ENCODE measurements around the gene GSDME.

Gene GSDME

DNA sequence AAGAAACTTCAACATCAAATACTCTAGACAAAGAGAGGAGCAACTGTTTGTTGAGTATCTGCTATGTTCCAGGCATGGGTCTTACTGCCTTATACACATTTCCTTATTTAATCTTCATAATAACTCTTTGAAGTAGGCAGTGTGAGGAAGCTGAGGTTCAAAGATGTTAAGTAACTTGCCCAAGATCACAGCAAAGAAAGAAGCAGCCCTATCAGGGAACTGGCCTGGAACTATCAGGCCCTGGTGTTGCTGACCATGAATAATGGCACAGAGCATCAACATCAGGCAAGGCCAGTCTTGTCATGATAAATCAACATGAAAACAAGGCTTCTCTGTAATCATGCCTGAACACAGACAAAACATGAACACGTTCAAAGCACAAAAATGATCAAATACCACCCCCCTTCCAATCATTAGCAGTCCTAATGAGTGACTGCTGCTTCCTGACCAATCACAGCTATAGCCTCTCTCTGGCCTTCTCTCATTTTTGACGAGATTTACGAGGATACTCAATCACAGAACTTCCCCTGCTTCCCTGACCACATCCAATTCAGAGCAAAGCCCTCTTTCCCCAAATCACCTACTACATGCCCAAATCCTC, 2.3 kb downstream of the GSDME start:
- TF ChIP-seq, protein P1, sequence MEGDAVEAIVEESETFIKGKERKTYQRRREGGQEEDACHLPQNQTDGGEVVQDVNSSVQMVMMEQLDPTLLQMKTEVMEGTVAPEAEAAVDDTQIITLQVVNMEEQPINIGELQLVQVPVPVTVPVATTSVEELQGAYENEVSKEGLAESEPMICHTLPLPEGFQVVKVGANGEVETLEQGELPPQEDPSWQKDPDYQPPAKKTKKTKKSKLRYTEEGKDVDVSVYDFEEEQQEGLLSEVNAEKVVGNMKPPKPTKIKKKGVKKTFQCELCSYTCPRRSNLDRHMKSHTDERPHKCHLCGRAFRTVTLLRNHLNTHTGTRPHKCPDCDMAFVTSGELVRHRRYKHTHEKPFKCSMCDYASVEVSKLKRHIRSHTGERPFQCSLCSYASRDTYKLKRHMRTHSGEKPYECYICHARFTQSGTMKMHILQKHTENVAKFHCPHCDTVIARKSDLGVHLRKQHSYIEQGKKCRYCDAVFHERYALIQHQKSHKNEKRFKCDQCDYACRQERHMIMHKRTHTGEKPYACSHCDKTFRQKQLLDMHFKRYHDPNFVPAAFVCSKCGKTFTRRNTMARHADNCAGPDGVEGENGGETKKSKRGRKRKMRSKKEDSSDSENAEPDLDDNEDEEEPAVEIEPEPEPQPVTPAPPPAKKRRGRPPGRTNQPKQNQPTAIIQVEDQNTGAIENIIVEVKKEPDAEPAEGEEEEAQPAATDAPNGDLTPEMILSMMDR (IDR thresholded peaks at IDR 0.05; ENCODE audit: control insufficient read depth, extremely low read depth, insufficient read depth) = no peak
- DNase-seq (ENCODE audit: low read depth) = no peak
- H3K4me3 ChIP-seq (ENCODE audit: low read depth, low read length) = no peak overlapping the region

DNA sequence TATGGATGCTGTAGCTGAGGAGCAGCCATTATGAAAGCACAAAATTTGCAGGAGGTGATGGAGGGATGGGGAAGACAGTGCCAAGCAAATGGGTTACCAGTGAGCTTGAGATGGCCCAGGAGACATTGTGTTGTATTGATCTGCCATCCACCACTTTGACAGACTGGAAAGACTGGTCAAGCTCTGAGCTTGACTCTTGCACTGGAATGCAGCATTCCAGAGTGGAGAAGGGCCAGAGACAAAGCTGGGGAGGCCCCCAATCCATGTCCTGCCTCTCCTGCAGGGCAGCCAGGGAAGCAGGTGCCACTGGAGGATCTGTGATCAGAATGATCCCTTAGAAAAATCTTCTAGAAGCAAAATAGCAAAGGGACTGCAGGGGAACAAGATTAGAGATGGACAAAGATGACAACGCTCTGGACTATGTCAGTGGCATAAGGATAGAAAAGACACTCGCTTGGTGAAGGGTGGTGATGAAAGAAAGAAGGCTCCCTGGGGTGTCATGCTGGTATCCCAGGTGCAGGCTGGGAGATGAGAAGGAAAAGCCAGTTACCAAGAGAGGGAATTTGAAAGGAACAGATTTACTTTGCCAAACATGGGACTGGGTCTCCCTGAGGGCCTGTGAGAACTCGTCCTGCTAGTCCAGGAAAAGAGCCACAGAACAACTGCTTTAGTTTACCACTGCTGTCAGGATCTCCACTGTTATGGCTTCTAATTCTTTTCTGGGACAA, 5.0 kb downstream of the GSDME start:
- DNase-seq (ENCODE audit: low read depth) = no peak
- TF ChIP-seq, protein P1 (IDR thresholded peaks at IDR 0.05; ENCODE audit: control insufficient read depth, extremely low read depth, insufficient read depth) = no peak
- H3K4me3 ChIP-seq (ENCODE audit: low read depth, low read length) = no peak overlapping the region

DNA sequence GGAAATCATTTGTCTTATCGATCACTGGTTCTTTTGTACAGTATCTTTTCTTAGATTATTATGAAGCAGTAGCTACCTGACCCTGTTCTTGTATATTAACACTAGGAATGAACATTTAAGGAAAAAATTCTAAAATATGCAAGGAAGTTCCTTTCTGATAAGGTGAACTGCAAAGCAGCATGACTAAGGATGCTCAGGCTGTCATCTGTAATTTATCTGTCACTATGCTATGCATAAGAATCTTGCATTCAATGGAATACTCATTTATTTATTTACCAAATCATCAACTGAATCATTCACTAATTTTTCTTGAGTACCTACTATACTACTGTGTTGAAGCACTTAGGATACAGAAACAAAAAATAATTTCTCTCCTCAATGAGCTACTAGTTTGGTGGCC, 5.8 kb downstream of the GSDME start:
- TF ChIP-seq, protein P1 (IDR thresholded peaks at IDR 0.05; ENCODE audit: control insufficient read depth, extremely low read depth, insufficient read depth) = no peak
- H3K4me3 ChIP-seq (ENCODE audit: low read depth, low read length) = no peak overlapping the region
- no peak for DNase-seq (ENCODE audit: low read depth)

DNA sequence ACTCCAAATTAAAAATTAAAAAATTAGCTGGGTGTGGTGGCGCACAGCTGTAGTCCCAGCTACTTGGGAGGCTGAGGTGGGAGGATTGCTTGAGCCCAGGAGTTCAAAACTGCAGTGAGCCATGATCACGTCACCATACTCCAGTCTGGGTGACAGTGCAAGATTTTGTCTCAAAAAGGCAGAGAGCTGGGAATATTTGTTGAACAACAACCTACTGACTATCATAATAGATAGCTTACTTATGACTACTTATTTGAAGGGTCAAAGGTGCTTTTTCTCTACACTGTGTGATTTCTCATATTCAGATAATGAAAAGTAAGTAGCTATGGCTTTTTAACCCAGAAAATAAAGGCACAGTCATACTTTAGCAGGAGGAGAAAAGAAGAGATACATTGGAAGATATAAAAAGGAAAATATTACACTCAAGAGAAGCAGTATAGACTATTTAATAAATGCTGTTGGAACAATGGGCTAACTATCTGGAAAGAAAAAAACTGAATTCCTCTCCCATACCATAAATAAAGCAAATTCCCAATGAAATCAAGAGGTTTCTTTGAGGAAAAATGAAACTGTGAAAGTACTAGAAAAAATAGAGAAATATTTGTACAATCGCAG, 6.7 kb downstream of the GSDME start:
- TF ChIP-seq, protein P1 (IDR thresholded peaks at IDR 0.05; ENCODE audit: control insufficient read depth, extremely low read depth, insufficient read depth) = no peak
- H3K4me3 ChIP-seq (ENCODE audit: low read depth, low read length) = no peak overlapping the region
- DNase-seq (ENCODE audit: low read depth) = no peak

DNA sequence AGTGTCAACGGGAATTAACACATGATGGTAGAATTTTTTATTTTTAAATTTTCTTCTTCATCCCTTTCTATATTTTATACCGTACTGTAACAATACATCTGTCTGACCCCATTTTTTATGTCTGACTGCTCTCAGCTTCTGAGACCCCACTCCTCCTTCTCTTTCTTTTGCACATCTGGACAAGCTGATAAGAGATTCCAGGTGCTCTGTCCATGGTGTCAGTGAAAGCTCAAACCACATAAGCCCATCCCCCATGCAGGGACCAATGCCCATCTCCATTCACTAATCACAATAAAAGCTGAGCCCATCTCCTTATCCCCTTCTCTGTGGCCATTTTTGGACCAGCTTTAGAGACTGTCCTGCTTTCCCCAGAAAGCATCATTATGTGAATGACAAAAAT, 8.7 kb downstream of the GSDME start:
- DNase-seq (ENCODE audit: low read depth) = no peak
- no peak overlapping the region for H3K4me3 ChIP-seq (ENCODE audit: low read depth, low read length)
- TF ChIP-seq, protein P1 (IDR thresholded peaks at IDR 0.05; ENCODE audit: control insufficient read depth, extremely low read depth, insufficient read depth) = no peak

DNA sequence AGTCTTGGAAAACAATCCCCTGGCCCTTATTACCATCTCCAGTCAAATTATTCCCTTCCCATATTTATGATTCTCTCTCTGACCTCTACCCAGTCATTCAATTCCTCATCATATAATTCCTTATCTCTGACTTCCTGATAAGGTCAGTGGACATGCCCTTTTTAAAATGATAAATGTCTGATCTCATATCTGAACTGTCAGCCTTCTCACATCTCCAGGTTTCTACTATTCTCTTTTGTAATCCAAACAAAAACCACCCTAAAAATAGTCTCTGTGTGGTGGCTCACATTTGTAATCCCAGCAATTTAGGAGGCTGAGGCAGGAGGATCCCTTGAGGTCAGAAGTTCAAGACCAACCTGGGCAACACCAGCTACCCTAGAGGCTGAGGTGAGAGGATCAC, 11.9 kb downstream of the GSDME start:
- DNase-seq (ENCODE audit: low read depth) = no peak
- TF ChIP-seq, protein P1 (IDR thresholded peaks at IDR 0.05; ENCODE audit: control insufficient read depth, extremely low read depth, insufficient read depth) = no peak
- no peak overlapping the region for H3K4me3 ChIP-seq (ENCODE audit: low read depth, low read length)

Measured in LNCaP clone FGC (cell line).